GM21825 (cell line): Measurements from ENCODE around the gene SCYL2.
A peak's percentile ranks its signal among the peaks of the same experiment; 100 is the strongest.
"Not testable (repeated sequence)": the region's sequence is repeated elsewhere in the genome, so short reads cannot be mapped to it uniquely, and the experiment has no call there.

Experiments
- ATAC-seq: cut with Tn5 transposase; IDR thresholded peaks from one replicate; pipeline ENCODE4 v1.9.1; 2021; ENCODE audit warnings: mild to moderate bottlenecking, moderate library complexity; ENCODE audit not compliant: unreplicated experiment

Gene SCYL2

GRCh38 chr12:100266835-100267602 lies at the start of gene SCYL2, which contains the start of gene DEPDC4:
Gene SCYL2, plus strand, starts transcription at chr12:100267177. Its CDS starts 15,794 bp downstream, at chr12:100282971.
Gene DEPDC4, minus strand, starts transcription at chr12:100267079. Its CDS starts 3 bp downstream, at chr12:100267076.
- ATAC-seq, result peak; percentile 92

GRCh38 chr12:100219328-100220109 lies 47.5 kb upstream of the SCYL2 start:
- ATAC-seq, result no peak

GRCh38 chr12:100221523-100221922 lies 45.5 kb upstream of the SCYL2 start:
- ATAC-seq, result no peak

GRCh38 chr12:100222173-100222572 lies 44.8 kb upstream of the SCYL2 start:
- not testable (repeated sequence) for ATAC-seq

GRCh38 chr12:100225491-100225890 lies 41.5 kb upstream of the SCYL2 start:
- ATAC-seq, result no peak

- ATAC-seq, result no peak
Observed at GRCh38 chr12:100229036-100229635, 37.8 kb upstream of the SCYL2 start.

GRCh38 chr12:100229876-100230275 lies 37.1 kb upstream of the SCYL2 start:
- ATAC-seq, result no peak

GRCh38 chr12:100231873-100232272 lies 35.1 kb upstream of the SCYL2 start:
- ATAC-seq, result not testable (repeated sequence)

- ATAC-seq, result no peak
Observed at GRCh38 chr12:100234166-100234565, 32.8 kb upstream of the SCYL2 start.

- ATAC-seq, result peak; percentile 70
Observed at GRCh38 chr12:100234591-100235304, 32.2 kb upstream of the SCYL2 start.

GRCh38 chr12:100238801-100239200 lies 28.2 kb upstream of the SCYL2 start:
- ATAC-seq, result no peak

GRCh38 chr12:100239589-100239988 lies 27.4 kb upstream of the SCYL2 start:
- no peak for ATAC-seq

- ATAC-seq, result no peak
Observed at GRCh38 chr12:100243137-100243536, 23.8 kb upstream of the SCYL2 start.

- ATAC-seq, result no peak
Observed at GRCh38 chr12:100247765-100248164, 19.2 kb upstream of the SCYL2 start.

- ATAC-seq, result no peak
Observed at GRCh38 chr12:100248886-100249285, 18.1 kb upstream of the SCYL2 start.

GRCh38 chr12:100249941-100250340 lies 17.0 kb upstream of the SCYL2 start:
- no peak for ATAC-seq

GRCh38 chr12:100251917-100252316 lies 15.1 kb upstream of the SCYL2 start:
- no peak for ATAC-seq

GRCh38 chr12:100253437-100253836 lies 13.5 kb upstream of the SCYL2 start:
- no peak for ATAC-seq

GRCh38 chr12:100254876-100255275 lies 12.1 kb upstream of the SCYL2 start:
- no peak for ATAC-seq

GRCh38 chr12:100258127-100258526 lies 8.8 kb upstream of the SCYL2 start:
- ATAC-seq, result no peak

GRCh38 chr12:100263131-100263530 lies 3.8 kb upstream of the SCYL2 start:
- no peak for ATAC-seq
